Right cardiac atrium (tissue), 5 donors: ENCODE data around the gene LNP1. TPM values are rescaled to one million over a fixed set of nuclear protein-coding genes. Genes with fewer than 3 reads are reported as not detected.

Experiments
- ATAC-seq, 2 donors: fragments of 200-7000 bp; cut with Tn5 transposase; one replicate each; pipeline versions ENCODE4 v1.8.0 to v1.9.1; 2020; ENCODE audit warnings: moderate library complexity in 2 of 2, mild to moderate bottlenecking in 1 of 2
- DNase-seq, 3 donors: peaks; one replicate each; pipeline ENCODE4 v3.0.0-alpha.2; 2020
- H3K27ac ChIP-seq: one replicate; pipeline ENCODE4 v1.5.1; 2013; ENCODE audit warnings: mild to moderate bottlenecking, low read length, control low read depth, moderate library complexity
- H3K27me3 ChIP-seq: one replicate; pipeline ENCODE4 v1.6.1; 2013; ENCODE audit not compliant: control insufficient read depth, insufficient read depth
- H3K4me1 ChIP-seq: one replicate; pipeline ENCODE4 v1.6.1; 2013; ENCODE audit warnings: low read length; ENCODE audit not compliant: control insufficient read depth, insufficient read depth
- H3K4me3 ChIP-seq: one replicate; pipeline ENCODE4 v1.5.1; 2013; ENCODE audit warnings: low read length, control low read depth
- H3K9me3 ChIP-seq: one replicate; pipeline ENCODE4 v1.6.1; 2013; ENCODE audit warnings: low read length; ENCODE audit not compliant: control insufficient read depth
- WGBS: extraction: QIAGEN DNeasy Blood & Tissue Kit; methylation state at CpG from one replicate; pipeline ENCODE4 v1.1.7; 2013; 5-methylcytosine and 5-hydroxymethylcytosine counted together
- intact Hi-C, 4 donors: fragments of 100-400 bp; cut with DNase I; formaldehyde crosslinking; loops; one replicate each; pipeline versions ENCODE4 v1.11.0 to v1.14.0; 2022 to 2023
- polyA plus RNA-seq: library from polyadenylated mRNA; stranded (reverse); fragments of 200-250 nt; gene quantifications from one replicate; pipeline ENCODE4 v1.2.3, GENCODE V29; 2013
- total RNA-seq, 4 donors: library from RNA; stranded (reverse); fragmentation: NEBNext Ultra II Directional; extraction: Animal tissue kit (Norgen Biotek cat#: 25700); gene quantifications; one replicate each; pipeline ENCODE4 v1.2.1, GENCODE V29; 2021
- donor health status: healthy with polysubstance abuse.
- donor health status: DM: no; HTN: yes; CAD: no.
- donor health status: DM: no; HTN: no; CAD: no.
- donor health status: DM: no; HTN: yes; CAD: no; lungs with severe emphysema.
- donor health status: DM: yes; HTN: yes; CAD: no.

The LNP1 gene
- total and polyA plus RNA-seq, 5 donors = 4.1 to 6.9 (median 4.1) TPM

DNA sequence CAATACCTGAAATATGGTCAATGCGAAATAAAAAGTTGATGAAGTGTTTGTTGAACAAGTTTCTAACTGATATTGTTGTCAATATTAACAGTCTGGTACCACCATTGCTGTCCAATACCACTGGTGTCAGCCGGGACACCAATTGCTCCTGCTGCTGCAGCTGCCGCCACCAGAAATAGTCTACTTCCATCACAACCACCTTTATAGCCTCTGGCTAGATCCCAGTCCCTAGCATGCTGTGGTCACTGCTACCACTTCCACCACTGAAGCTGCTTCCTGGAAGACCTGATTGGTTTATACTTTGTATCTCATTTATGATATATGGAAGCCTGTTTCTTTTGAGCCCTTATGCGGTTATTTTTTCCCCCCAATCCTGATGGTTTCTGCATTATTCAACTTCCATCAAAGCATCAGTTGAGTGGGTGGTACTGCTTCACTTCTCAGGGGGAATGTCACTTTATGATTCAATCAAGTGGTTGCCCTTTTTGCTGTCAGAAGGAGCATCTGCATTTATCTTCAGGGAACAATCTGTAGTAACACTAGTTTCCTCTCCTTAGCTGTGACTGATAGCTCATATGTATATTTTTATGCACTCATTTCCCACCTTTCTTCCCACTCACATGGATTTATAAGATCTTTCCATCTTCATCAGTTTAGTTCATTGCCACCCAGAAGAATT is 11.7 kb downstream of the LNP1 start:
- WGBS = 96% methylated on average over 4 of the region's 4 CpGs
- DNase-seq (no peak), ATAC-seq (no peak)

DNA sequence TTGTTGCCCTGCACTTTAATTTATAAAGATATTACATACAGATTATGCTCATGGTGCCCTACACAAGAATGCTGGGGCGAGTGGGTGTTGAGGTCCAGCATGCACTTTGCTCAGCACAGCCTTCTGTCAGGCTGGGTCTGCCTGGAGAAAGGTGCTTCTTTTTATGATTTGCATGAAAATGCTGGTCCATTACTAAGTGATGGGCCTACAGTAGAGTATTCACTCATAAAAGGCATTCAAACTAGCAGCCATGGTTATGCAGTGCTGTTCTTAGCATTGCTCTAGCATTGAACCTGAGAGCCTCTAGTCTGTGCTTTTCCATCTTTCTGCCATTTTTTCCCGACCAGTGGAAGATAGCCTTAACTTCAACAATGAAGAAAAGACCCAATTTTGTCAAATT is 12.3 kb downstream of the LNP1 start:
- no peak overlapping the region for H3K4me3 ChIP-seq
- intact Hi-C loops = no loop called here
- ATAC-seq = no peak
- DNase-seq = no peak
- no peaks in the 10 kb centered on the region for H3K9me3 ChIP-seq
- no peaks in the 10 kb centered on the region for H3K27me3 ChIP-seq
- no peak overlapping the region for H3K27ac ChIP-seq
- WGBS = 91% methylated on average over 2 of the region's 2 CpGs
- no peaks in the 10 kb centered on the region for H3K4me1 ChIP-seq

More for the DNA sequence above, 11.7 kb downstream of the LNP1 start:
- H3K27ac ChIP-seq = no peak overlapping the region
- H3K4me3 ChIP-seq = no peak overlapping the region
- no peaks in the 10 kb centered on the region for H3K4me1 ChIP-seq
- no peaks in the 10 kb centered on the region for H3K27me3 ChIP-seq
- no peaks in the 10 kb centered on the region for H3K9me3 ChIP-seq
- intact Hi-C loops = no loop called here

DNA sequence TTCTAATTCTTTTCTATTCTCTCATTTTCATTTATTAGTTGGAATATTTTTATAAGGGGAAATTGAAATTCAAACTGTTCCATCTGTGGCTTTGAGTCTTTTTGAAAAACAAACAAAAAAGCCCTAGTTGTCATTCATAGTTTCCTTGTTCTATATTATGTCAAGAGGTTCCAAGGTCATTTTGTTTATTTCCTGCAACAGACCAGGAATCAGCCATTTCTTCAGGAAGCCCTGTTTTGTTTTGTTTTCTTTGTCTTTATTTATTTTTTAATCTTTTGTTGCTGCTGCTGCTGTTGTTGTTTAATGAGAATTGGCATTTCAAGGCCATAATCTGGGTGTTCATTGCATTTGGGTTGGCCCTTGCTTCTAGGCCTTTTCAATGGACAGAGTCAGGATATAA is 14.8 kb downstream of the LNP1 start:
- no peaks in the 10 kb centered on the region for H3K4me1 ChIP-seq
- no peak for ATAC-seq
- no peak overlapping the region for H3K27ac ChIP-seq
- DNase-seq = no peak
- intact Hi-C loops = no loop called here
- no peak overlapping the region for H3K4me3 ChIP-seq
- no peaks in the 10 kb centered on the region for H3K9me3 ChIP-seq
- no peaks in the 10 kb centered on the region for H3K27me3 ChIP-seq

DNA sequence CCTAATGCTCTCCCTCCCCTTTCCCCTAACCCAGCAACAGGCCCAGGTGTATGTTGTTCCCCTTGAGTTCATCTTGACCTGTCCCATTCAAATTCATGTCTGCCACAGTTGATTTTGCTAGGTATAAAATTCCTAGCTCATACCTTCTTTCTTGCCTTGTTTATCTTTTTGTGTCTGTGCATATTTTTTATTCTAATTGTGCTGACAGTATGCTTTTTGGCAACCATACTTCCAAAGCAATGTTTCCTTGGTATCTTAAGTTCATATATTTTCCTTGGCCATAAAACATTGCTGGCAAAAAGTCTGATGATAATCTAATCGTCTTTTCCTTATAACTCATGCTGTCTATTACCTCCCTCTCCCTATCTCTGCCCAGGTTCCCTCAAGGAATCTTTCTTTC is 15.5 kb downstream of the LNP1 start:
- no peaks in the 10 kb centered on the region for H3K27me3 ChIP-seq
- no peak overlapping the region for H3K4me3 ChIP-seq
- H3K9me3 ChIP-seq = no peaks in the 10 kb centered on the region
- no peak overlapping the region for H3K27ac ChIP-seq
- DNase-seq (no peak), ATAC-seq (no peak)
- intact Hi-C loops = no loop called here
- H3K4me1 ChIP-seq = no peaks in the 10 kb centered on the region
- 48% methylated on average over 1 of the region's 1 CpG for WGBS

DNA sequence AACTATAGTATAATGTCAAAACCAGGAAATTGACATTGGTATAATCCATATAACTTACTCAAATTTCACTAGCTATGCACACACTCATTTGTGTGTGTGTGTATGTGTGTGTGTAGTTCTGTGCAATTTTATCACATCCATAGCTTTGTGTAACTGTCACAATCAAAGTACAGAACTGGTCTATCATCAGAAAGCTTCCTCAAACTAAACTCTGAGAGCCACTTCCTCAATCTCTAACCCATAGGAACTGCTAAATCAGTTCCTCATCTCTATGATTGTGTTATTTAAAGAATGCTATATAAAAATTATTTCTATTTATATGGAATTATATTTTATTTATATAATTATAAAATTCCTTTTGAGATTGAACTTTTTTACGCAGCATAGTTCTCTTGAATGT is 18.1 kb downstream of the LNP1 start:
- intact Hi-C loops = no loop called here
- no peak for DNase-seq
- Histone ChIP-seq H3K4me3 (no peak overlapping the region), H3K4me1 (no peaks in the 10 kb centered on the region), H3K9me3 (no peaks in the 10 kb centered on the region), H3K27ac (no peak overlapping the region), H3K27me3 (no peaks in the 10 kb centered on the region)
- no peak for ATAC-seq
- 96% methylated on average over 1 of the region's 1 CpG for WGBS

DNA sequence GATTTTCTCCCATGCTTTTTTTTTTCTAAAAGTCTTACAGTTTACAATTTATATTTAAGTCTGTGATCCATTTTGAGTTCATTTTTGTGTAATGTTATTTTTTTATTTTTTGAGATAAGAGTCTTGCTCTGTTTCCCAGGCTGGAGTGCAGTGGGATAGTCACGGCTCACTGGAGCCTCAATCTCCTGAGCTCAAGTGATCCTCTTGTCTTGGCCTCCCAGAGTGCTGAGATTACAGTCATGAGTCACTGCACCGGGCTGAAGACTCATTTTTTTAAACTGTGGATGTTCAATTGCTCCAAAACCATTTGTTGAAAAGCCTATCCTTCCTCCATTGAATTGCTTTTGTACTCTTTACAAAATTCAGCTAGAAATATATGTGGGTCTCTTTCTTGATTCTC is 19.5 kb downstream of the LNP1 start:
- ATAC-seq (no peak), DNase-seq (no peak)
- no peak overlapping the region for H3K27ac ChIP-seq
- no peak overlapping the region for H3K4me3 ChIP-seq
- no peaks in the 10 kb centered on the region for H3K9me3 ChIP-seq
- WGBS = 67% methylated on average over 2 of the region's 2 CpGs
- H3K27me3 ChIP-seq = no peaks in the 10 kb centered on the region
- no peaks in the 10 kb centered on the region for H3K4me1 ChIP-seq
- intact Hi-C loops = no loop called here

DNA sequence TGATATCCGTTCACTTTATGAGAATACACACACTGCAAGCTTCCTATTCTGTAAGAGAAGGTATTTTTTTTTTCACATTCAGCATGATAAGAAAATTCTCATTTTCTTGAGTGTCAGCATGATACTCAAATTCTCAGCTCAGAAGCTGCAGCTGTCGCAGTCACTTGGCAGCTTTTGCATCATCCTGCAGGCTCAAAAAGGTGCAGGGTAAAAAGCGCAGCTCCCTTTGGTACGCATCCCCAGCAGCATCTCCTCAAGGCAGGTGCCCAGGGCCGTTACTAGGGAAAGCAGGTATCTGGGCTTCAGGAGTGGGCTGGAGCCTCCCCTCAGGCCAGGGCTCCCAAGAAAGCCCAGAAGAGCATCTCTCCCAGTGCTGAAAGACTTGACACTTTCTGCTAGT is 22.3 kb downstream of the LNP1 start:
- WGBS = 97% methylated on average over 5 of the region's 5 CpGs
- Histone ChIP-seq H3K27ac (no peak overlapping the region), H3K9me3 (no peaks in the 10 kb centered on the region), H3K4me3 (no peak overlapping the region), H3K27me3 (no peaks in the 10 kb centered on the region), H3K4me1 (no peaks in the 10 kb centered on the region)
- intact Hi-C loops = no loop called here
- ATAC-seq = no peak
- DNase-seq = no peak

DNA sequence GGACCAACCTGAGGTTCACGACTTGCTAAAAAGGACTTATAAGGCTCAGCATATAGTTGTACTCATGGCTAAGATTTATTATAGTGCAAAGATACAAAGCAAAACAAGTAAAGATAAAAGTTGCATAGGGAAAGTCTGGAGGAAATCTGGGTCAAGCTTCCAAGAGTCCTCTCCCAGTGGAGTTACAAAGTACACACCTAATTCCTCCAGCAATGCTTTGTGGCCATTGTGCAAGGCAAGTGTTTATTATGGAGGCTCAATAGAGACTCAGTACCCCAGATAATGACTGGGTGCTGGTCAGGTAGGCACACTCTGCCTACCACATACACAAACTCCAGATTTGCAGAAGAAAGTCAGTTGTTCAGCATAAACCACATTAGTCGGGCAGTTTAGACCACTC is 22.9 kb downstream of the LNP1 start:
- DNase-seq (no peak), ATAC-seq (no peak)
- H3K27ac ChIP-seq = no peak overlapping the region
- no peak overlapping the region for H3K4me3 ChIP-seq
- H3K9me3 ChIP-seq = no peaks in the 10 kb centered on the region
- peaks cover 2% of the 10 kb centered on the region for H3K4me1 ChIP-seq
- intact Hi-C loops = no loop called here
- no peaks in the 10 kb centered on the region for H3K27me3 ChIP-seq
- 90% methylated on average over 2 of the region's 2 CpGs for WGBS

DNA sequence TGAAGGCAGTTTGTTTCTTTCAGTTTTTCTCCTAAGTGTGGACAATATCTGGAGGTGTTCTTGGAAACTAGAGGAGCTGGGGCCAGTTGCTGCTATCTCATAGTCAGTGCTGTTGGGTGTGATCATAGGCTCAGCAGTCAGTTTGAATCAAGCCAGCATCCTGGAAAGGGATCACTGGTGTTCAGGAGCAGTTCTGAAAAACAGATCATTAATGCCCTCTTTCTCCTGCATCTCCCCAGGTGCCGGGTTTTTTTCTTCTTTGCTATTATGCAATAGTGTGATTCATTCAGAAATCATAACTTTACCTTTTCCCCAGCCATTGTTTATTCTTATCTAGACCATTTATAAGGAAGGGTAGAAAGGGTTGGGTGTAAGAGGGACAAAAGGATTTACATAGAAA is 24.0 kb downstream of the LNP1 start:
- Histone ChIP-seq H3K4me3 (no peak overlapping the region), H3K4me1 (peaks cover 5% of the 10 kb centered on the region), H3K9me3 (no peaks in the 10 kb centered on the region), H3K27ac (no peak overlapping the region), H3K27me3 (no peaks in the 10 kb centered on the region)
- WGBS = 74% methylated on average over 1 of the region's 1 CpG
- peak in 1 of 2 donors; percentile 29 for ATAC-seq
- intact Hi-C loops = no loop called here
- no peak for DNase-seq

DNA sequence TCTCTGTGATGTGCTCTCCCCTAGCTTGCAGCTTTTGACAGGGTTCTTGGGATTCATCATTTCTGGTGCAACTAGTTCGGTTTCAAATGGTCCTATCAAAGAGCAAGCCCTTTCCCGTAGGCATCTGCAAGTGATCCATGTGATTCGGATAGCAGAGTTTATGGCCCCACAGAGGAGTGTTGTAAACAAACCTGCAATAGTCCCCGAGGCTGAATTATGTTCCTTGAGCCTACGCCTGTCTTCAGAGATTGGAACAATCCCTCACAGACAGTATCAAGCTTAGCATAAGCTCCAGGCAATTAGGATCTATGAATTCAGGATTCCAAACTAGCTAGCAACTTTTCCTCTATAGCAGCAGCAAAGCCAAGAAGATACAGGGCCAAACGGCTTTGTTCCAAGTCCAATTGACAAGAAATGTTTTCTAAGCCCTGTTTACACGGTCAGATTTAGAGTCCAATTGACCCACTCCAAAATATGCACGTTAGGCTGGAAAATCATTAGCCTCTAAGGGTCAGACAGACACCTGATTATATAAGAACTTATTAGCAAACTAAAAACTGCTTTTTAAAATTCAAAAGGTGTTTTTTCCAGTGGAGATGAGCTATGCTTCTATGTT is 24.8 kb downstream of the LNP1 start:
- Histone ChIP-seq H3K9me3 (no peaks in the 10 kb centered on the region), H3K4me3 (no peak overlapping the region), H3K4me1 (peaks cover 6% of the 10 kb centered on the region), H3K27ac (no peak overlapping the region), H3K27me3 (no peaks in the 10 kb centered on the region)
- intact Hi-C loops = no loop called here
- DNase-seq (no peak), ATAC-seq (no peak)
- WGBS = 37% methylated on average over 8 of the region's 8 CpGs

DNA sequence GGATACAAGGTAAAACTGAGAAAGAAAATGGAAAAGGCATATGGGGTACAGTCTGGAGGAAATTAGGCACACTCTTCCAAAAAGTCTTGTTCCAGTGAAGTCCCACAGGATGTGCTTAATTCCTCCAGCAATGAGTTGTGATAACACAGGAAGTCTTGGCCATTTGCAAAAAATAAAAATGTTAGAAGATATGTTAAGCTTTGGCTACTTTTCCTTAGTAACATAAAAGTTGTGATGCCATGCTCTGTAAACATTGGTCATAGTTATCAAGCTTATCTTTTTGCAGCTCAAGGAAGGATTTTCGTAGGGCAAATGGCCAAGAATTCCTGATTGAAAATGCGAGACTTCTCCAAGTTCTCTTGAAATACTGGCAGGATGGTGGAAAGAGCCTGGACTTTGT is 26.4 kb downstream of the LNP1 start:
- DNase-seq = no peak

More for the DNA sequence above, 26.4 kb downstream of the LNP1 start:
- ATAC-seq = peak; percentile 69 to 78
- H3K4me3 ChIP-seq = no peak overlapping the region
- no peak overlapping the region for H3K27ac ChIP-seq
- intact Hi-C loops = no loop called here
- no peaks in the 10 kb centered on the region for H3K9me3 ChIP-seq
- H3K4me1 ChIP-seq = peaks cover 6% of the 10 kb centered on the region
- no peaks in the 10 kb centered on the region for H3K27me3 ChIP-seq
- 25% methylated on average over 2 of the region's 2 CpGs for WGBS
